ENCODE results near the gene SSUH2. TPM values are rescaled to one million over a fixed set of nuclear protein-coding genes. Genes with fewer than 3 reads are reported as not detected.

Gene SSUH2
- polyA plus RNA-seq, 3 donors, result not detected

DNA sequence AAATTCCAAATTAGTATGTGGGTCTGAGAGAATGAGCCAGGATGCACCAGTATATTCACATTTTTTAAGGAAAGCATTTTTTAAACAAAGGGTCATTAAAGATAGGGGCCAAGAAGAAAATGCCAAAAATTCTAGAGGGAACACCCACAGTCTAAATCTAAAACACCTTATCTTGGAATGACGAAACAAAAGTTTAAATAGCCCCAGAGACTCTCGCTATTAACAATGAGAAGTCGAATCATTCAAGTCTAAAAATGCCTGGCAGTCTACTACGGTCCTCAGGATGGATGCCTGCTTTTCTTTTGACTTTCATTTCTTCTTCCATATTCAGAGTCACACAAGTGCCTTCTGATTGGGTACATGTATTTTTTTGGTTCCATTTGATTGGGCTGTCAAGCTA is 66.3 kb downstream of the SSUH2 start:
- intact Hi-C loops (cut with micrococcal nuclease), result no loop called here
- Histone ChIP-seq H4K20me1 (ENCODE audit: insufficient read depth, low read length) (no peaks in the 10 kb centered on the region), H3K4me3 (replicated peaks in 1 of 3; ENCODE audit: low read depth in 2 of 3, low read length in 3 of 3) (no peak overlapping the region), H3K9me3 (replicated peaks in 1 of 2; ENCODE audit: control insufficient read depth in 1 of 2, insufficient read depth in 1 of 2, low read length in 2 of 2) (no peaks in the 10 kb centered on the region), H3K9ac (ENCODE audit: insufficient read depth, low read length, poor library complexity, severe bottlenecking) (no peak overlapping the region), H3K36me3 (replicated peaks in 1 of 2; ENCODE audit: control insufficient read depth in 1 of 2, insufficient read depth in 2 of 2, low read length in 2 of 2) (no peaks in the 10 kb centered on the region), H3K27ac (ENCODE audit: low read depth in 1 of 2, low read length in 2 of 2) (no peak overlapping the region), H3K4me1 (ENCODE audit: control insufficient read depth in 1 of 2, insufficient read depth in 2 of 2, low read length in 2 of 2) (no peaks in the 10 kb centered on the region), H3K79me2 (ENCODE audit: insufficient read depth, low read length) (no peaks in the 10 kb centered on the region), H3K27me3 (ENCODE audit: control insufficient read depth in 2 of 2, insufficient read depth in 2 of 2, low read length in 2 of 2) (no peaks in the 10 kb centered on the region), H3K4me2 (replicated peaks; ENCODE audit: extremely low read depth, low read length, poor library complexity, severe bottlenecking) (no peak overlapping the region), H2AFZ (ENCODE audit: insufficient read depth, low read depth, low read length, poor library complexity, severe bottlenecking) (no peak overlapping the region)
- peaks cover 0 to 7% (median 0%) of the 10 kb centered on the region in 3 donors for H3K27me3 Mint-ChIP-seq (ENCODE audit: low read depth in 3 of 3)
- no peaks in the 10 kb centered on the region for H3K4me1 Mint-ChIP-seq
- TF ChIP-seq, protein P1, sequence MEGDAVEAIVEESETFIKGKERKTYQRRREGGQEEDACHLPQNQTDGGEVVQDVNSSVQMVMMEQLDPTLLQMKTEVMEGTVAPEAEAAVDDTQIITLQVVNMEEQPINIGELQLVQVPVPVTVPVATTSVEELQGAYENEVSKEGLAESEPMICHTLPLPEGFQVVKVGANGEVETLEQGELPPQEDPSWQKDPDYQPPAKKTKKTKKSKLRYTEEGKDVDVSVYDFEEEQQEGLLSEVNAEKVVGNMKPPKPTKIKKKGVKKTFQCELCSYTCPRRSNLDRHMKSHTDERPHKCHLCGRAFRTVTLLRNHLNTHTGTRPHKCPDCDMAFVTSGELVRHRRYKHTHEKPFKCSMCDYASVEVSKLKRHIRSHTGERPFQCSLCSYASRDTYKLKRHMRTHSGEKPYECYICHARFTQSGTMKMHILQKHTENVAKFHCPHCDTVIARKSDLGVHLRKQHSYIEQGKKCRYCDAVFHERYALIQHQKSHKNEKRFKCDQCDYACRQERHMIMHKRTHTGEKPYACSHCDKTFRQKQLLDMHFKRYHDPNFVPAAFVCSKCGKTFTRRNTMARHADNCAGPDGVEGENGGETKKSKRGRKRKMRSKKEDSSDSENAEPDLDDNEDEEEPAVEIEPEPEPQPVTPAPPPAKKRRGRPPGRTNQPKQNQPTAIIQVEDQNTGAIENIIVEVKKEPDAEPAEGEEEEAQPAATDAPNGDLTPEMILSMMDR (IDR thresholded peaks at IDR 0.05), result no peak
- H3K4me3 Mint-ChIP-seq, result no peak overlapping the region
- no peak overlapping the region for H3K27ac Mint-ChIP-seq
- H3K36me3 Mint-ChIP-seq, result no peaks in the 10 kb centered on the region
- no peak for DNase-seq
- H3K9me3 Mint-ChIP-seq, result peaks cover 0 to 6% (median 0%) of the 10 kb centered on the region in 7 donors
- WGBS (ENCODE audit: insufficient coverage), result 100% methylated on average over 1 of the region's 4 CpGs

DNA sequence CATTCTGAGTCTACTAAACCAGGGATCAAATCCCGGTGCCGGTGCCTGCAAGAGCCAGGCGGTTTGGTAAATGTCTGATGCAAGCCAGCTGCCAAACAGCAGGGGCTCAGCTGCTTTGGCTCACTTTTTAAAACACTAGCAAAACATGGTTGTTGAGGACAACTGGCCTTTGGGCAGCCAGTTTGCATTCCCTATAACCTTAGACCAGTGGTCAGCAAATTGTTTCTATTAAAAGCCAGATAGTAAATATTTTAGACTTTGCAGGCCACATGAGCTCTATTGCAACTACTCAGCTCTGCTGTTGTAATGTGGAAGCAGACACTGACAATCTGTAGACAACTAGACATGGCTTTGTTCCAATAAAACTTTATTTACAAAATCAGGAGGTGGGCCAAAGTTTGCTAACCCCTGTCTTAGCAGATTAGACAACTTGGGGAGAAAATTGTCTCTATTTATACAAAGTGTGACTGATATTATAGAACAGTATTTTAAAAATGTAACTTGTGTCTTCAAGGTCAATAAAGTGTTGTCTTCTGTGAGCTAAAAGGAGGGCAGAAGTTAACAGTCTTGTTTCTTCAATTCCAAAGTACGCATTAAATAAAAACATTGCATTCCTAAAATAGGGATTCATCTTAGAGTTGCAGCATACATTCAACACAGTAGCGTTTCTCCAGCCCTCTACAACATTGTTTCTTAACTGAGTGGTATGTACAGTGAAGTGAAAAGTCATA is 67.6 kb downstream of the SSUH2 start:
- Mint-ChIP-seq H3K4me3 (no peak overlapping the region), H3K27me3 (ENCODE audit: low read depth in 3 of 3) (peaks cover 0 to 5% (median 0%) of the 10 kb centered on the region in 3 donors), H3K36me3 (no peaks in the 10 kb centered on the region), H3K4me1 (no peaks in the 10 kb centered on the region), H3K27ac (no peak overlapping the region), H3K9me3 (peaks cover 0 to 6% (median 0%) of the 10 kb centered on the region in 7 donors)
- H3K36me3 ChIP-seq (replicated peaks in 1 of 2; ENCODE audit: control insufficient read depth in 1 of 2, insufficient read depth in 2 of 2, low read length in 2 of 2), result no peaks in the 10 kb centered on the region
- intact Hi-C loops (cut with micrococcal nuclease), result no loop called here
- no peaks in the 10 kb centered on the region for H4K20me1 ChIP-seq (ENCODE audit: insufficient read depth, low read length)
- H2AFZ ChIP-seq (ENCODE audit: insufficient read depth, low read depth, low read length, poor library complexity, severe bottlenecking), result no peak overlapping the region
- no peak overlapping the region for H3K4me2 ChIP-seq (replicated peaks; ENCODE audit: extremely low read depth, low read length, poor library complexity, severe bottlenecking)
- no peak overlapping the region for H3K4me3 ChIP-seq (replicated peaks in 1 of 3; ENCODE audit: low read depth in 2 of 3, low read length in 3 of 3)
- no peak for DNase-seq
- H3K27ac ChIP-seq (ENCODE audit: low read depth in 1 of 2, low read length in 2 of 2), result no peak overlapping the region
- H3K27me3 ChIP-seq (ENCODE audit: control insufficient read depth in 2 of 2, insufficient read depth in 2 of 2, low read length in 2 of 2), result no peaks in the 10 kb centered on the region
- TF ChIP-seq, protein P1 (IDR thresholded peaks at IDR 0.05), result no peak
- H3K79me2 ChIP-seq (ENCODE audit: insufficient read depth, low read length), result no peaks in the 10 kb centered on the region
- H3K9ac ChIP-seq (ENCODE audit: insufficient read depth, low read length, poor library complexity, severe bottlenecking), result no peak overlapping the region
- no peaks in the 10 kb centered on the region for H3K4me1 ChIP-seq (ENCODE audit: control insufficient read depth in 1 of 2, insufficient read depth in 2 of 2, low read length in 2 of 2)
- no CpG with 5 or more reads among the region's 5 CpGs for WGBS (ENCODE audit: insufficient coverage)
- H3K9me3 ChIP-seq (replicated peaks in 1 of 2; ENCODE audit: control insufficient read depth in 1 of 2, insufficient read depth in 1 of 2, low read length in 2 of 2), result no peaks in the 10 kb centered on the region
